Adipocyte (in vitro differentiated cells): ENCODE results near the gene QKI.
A peak's percentile ranks its signal among the peaks of the same experiment; 100 is the strongest.

Experiments
- DNase-seq: peaks from one replicate; pipeline ENCODE4 v3.0.0-alpha.2; 2015; ENCODE audit warnings: low read depth
- H3K27me3 ChIP-seq: replicated peaks from 2 replicates; pipeline ENCODE4 v1.7.0; 2013; ENCODE audit warnings: mild to moderate bottlenecking, low read length, moderate library complexity; ENCODE audit not compliant: control insufficient read depth, insufficient read depth
- H3K36me3 ChIP-seq: 2 replicates; pipeline ENCODE4 v1.7.0; 2013; ENCODE audit warnings: low read length, mild to moderate bottlenecking, moderate library complexity; ENCODE audit not compliant: control insufficient read depth, insufficient read depth, severe bottlenecking
- H3K4me1 ChIP-seq: 2 replicates; pipeline ENCODE4 v1.7.0; 2013; ENCODE audit warnings: mild to moderate bottlenecking, low read length, moderate library complexity; ENCODE audit not compliant: control insufficient read depth, insufficient read depth
- H3K4me3 ChIP-seq: 2 replicates; pipeline ENCODE4 v1.7.0; 2013; ENCODE audit warnings: mild to moderate bottlenecking, low read length, moderate library complexity
- H3K9ac ChIP-seq: 2 replicates; pipeline ENCODE4 v1.7.0; 2013; ENCODE audit warnings: mild to moderate bottlenecking, low read length, moderate library complexity
- H3K9me3 ChIP-seq: 2 replicates; pipeline ENCODE4 v1.7.0; 2013; ENCODE audit warnings: mild to moderate bottlenecking, low read length, moderate library complexity; ENCODE audit not compliant: control insufficient read depth

QKI gene

GRCh38 chr6:163405412-163406309, 8.9 kb upstream of the QKI start:
- Histone ChIP-seq H3K4me1 (peaks cover 28% of the 10 kb centered on the region), H3K4me3 (peak overlapping the region; percentile 78)

GRCh38 chr6:163406366-163406765, 8.2 kb upstream of the QKI start:
- no peaks in the 10 kb centered on the region for H3K9me3 ChIP-seq
- peak overlapping the region; percentile 86 for H3K9ac ChIP-seq
- H3K36me3 ChIP-seq = no peaks in the 10 kb centered on the region
- DNase-seq = no peak
- peak overlapping the region; percentile 78 for H3K4me3 ChIP-seq
- H3K4me1 ChIP-seq = peaks cover 25% of the 10 kb centered on the region
- no peaks in the 10 kb centered on the region for H3K27me3 ChIP-seq

More at GRCh38 chr6:163405412-163406309, 8.9 kb upstream of the QKI start:
- Histone ChIP-seq H3K9ac (peak overlapping the region; percentile 86), H3K36me3 (no peaks in the 10 kb centered on the region), H3K27me3 (no peaks in the 10 kb centered on the region), H3K9me3 (no peaks in the 10 kb centered on the region)
- peak; percentile 44 for DNase-seq

- peaks cover 25% of the 10 kb centered on the region for H3K4me1 ChIP-seq
- peak overlapping the region; percentile 86 for H3K9ac ChIP-seq
- no peaks in the 10 kb centered on the region for H3K36me3 ChIP-seq
- H3K4me3 ChIP-seq = no peak overlapping the region
- H3K27me3 ChIP-seq = no peaks in the 10 kb centered on the region
- no peaks in the 10 kb centered on the region for H3K9me3 ChIP-seq
- DNase-seq = no peak
These were observed 7.7 kb upstream of the QKI start for GRCh38 chr6:163406830-163407229.

- Histone ChIP-seq H3K4me1 (peaks cover 29% of the 10 kb centered on the region), H3K4me3 (no peak overlapping the region), H3K9me3 (no peaks in the 10 kb centered on the region), H3K27me3 (no peaks in the 10 kb centered on the region), H3K36me3 (no peaks in the 10 kb centered on the region), H3K9ac (no peak overlapping the region)
- DNase-seq = no peak
These were observed 6.0 kb upstream of the QKI start for GRCh38 chr6:163408352-163408991.

GRCh38 chr6:163409712-163410111, 4.8 kb upstream of the QKI start:
- Histone ChIP-seq H3K4me3 (no peak overlapping the region), H3K9ac (no peak overlapping the region), H3K9me3 (no peaks in the 10 kb centered on the region), H3K36me3 (no peaks in the 10 kb centered on the region), H3K4me1 (peaks cover 24% of the 10 kb centered on the region), H3K27me3 (no peaks in the 10 kb centered on the region)
- no peak for DNase-seq

GRCh38 chr6:163412341-163412740, 2.2 kb upstream of the QKI start:
- no peak for DNase-seq

GRCh38 chr6:163412801-163413344, 1.6 kb upstream of the QKI start:
- Histone ChIP-seq H3K9ac (peak overlapping the region; percentile 88), H3K36me3 (no peaks in the 10 kb centered on the region), H3K27me3 (no peaks in the 10 kb centered on the region), H3K4me1 (peaks cover 5% of the 10 kb centered on the region), H3K4me3 (peak overlapping the region; percentile 82), H3K9me3 (no peaks in the 10 kb centered on the region)
- DNase-seq = no peak

More at GRCh38 chr6:163412341-163412740, 2.2 kb upstream of the QKI start:
- Histone ChIP-seq H3K36me3 (no peaks in the 10 kb centered on the region), H3K4me1 (peaks cover 5% of the 10 kb centered on the region), H3K9me3 (no peaks in the 10 kb centered on the region), H3K4me3 (peak overlapping the region; percentile 82), H3K9ac (peak overlapping the region; percentile 88), H3K27me3 (no peaks in the 10 kb centered on the region)

- Histone ChIP-seq H3K4me3 (peak overlapping the region; percentile 82), H3K36me3 (no peaks in the 10 kb centered on the region), H3K4me1 (peaks cover 5% of the 10 kb centered on the region), H3K27me3 (no peaks in the 10 kb centered on the region), H3K9ac (peak overlapping the region; percentile 88), H3K9me3 (no peaks in the 10 kb centered on the region)
- peak; percentile 96 for DNase-seq
These were observed 987 bp upstream of the QKI start for GRCh38 chr6:163413345-163414116.

- DNase-seq = peak; percentile 75
- H3K4me1 ChIP-seq = peaks cover 11% of the 10 kb centered on the region
- H3K9me3 ChIP-seq = no peaks in the 10 kb centered on the region
- H3K36me3 ChIP-seq = no peaks in the 10 kb centered on the region
- peak overlapping the region; percentile 95 for H3K4me3 ChIP-seq
- H3K9ac ChIP-seq = peak overlapping the region; percentile 99
- no peaks in the 10 kb centered on the region for H3K27me3 ChIP-seq
These were observed 565 bp downstream of the QKI start for GRCh38 chr6:163414946-163415619.

- Histone ChIP-seq H3K27me3 (no peaks in the 10 kb centered on the region), H3K36me3 (no peaks in the 10 kb centered on the region), H3K4me1 (peaks cover 19% of the 10 kb centered on the region), H3K4me3 (peak overlapping the region; percentile 95), H3K9ac (peak overlapping the region; percentile 99), H3K9me3 (no peaks in the 10 kb centered on the region)
- peak; percentile 86 for DNase-seq
These were observed 1.4 kb downstream of the QKI start for GRCh38 chr6:163415620-163416556.
